GM23248 (cell line): ENCODE measurements around the gene CDC45. TPM values are rescaled to one million over a fixed set of nuclear protein-coding genes. Genes with fewer than 3 reads are reported as not detected.

Source experiments
- DNase-seq: peaks from one replicate; pipeline ENCODE4 v3.0.0-alpha.2; 2015
- H2AFZ ChIP-seq: fragments of 200-600 bp; sonication (generic); 2 replicates; pipeline ENCODE4 v1.6.1; 2016; ENCODE audit warnings: antibody characterized with exemption
- H3F3A ChIP-seq: fragments of 200-600 bp; sonication (generic); 2 replicates; pipeline ENCODE4 v1.6.1; 2016; ENCODE audit warnings: mild to moderate bottlenecking, antibody characterized with exemption, mixed run types; ENCODE audit not compliant: insufficient read depth
- H3K27ac ChIP-seq: fragments of 200-600 bp; sonication (generic); 2 replicates; pipeline ENCODE4 v1.5.1; 2016; ENCODE audit warnings: mild to moderate bottlenecking
- H3K27me3 ChIP-seq: fragments of 200-600 bp; sonication (generic); replicated peaks from 2 replicates; pipeline ENCODE4 v1.6.1; 2016; ENCODE audit warnings: mild to moderate bottlenecking; ENCODE audit not compliant: insufficient read depth
- H3K36me3 ChIP-seq: fragments of 200-600 bp; sonication (generic); 2 replicates; pipeline ENCODE4 v1.6.1; 2016; ENCODE audit warnings: low read depth, mild to moderate bottlenecking
- H3K4me1 ChIP-seq: fragments of 200-600 bp; sonication (generic); 2 replicates; pipeline ENCODE4 v1.6.1; 2016; ENCODE audit warnings: mild to moderate bottlenecking; ENCODE audit not compliant: insufficient read depth
- H3K4me2 ChIP-seq: fragments of 200-600 bp; sonication (generic); one replicate; pipeline ENCODE4 v1.6.1; 2016; ENCODE audit warnings: mild to moderate bottlenecking; ENCODE audit not compliant: unreplicated experiment
- H3K4me3 ChIP-seq: fragments of 200-600 bp; sonication (generic); 2 replicates; pipeline ENCODE4 v1.5.1; 2016; ENCODE audit warnings: mild to moderate bottlenecking
- H3K79me2 ChIP-seq: fragments of 200-600 bp; sonication (generic); 2 replicates; pipeline ENCODE4 v1.6.1; 2016; ENCODE audit warnings: mild to moderate bottlenecking; ENCODE audit not compliant: insufficient read depth
- H3K9ac ChIP-seq: fragments of 200-600 bp; sonication (generic); 2 replicates; pipeline ENCODE4 v1.6.1; 2016; ENCODE audit warnings: mild to moderate bottlenecking
- H3K9me2 ChIP-seq: fragments of 200-600 bp; sonication (generic); 2 replicates; pipeline ENCODE4 v1.6.1; 2016; ENCODE audit warnings: mixed run types, mild to moderate bottlenecking, moderate library complexity; ENCODE audit not compliant: insufficient read depth
- H3K9me3 ChIP-seq: fragments of 200-600 bp; sonication (generic); one replicate; pipeline ENCODE4 v1.6.1; 2017; ENCODE audit warnings: low read depth
- H4K20me1 ChIP-seq: fragments of 200-600 bp; sonication (generic); 2 replicates; pipeline ENCODE4 v1.6.0; 2016; ENCODE audit not compliant: insufficient read depth
- EZH2 ChIP-seq: fragments of 200-600 bp; sonication (generic); IDR thresholded peaks from 2 replicates; pipeline ENCODE4 v1.6.1; 2018; ENCODE audit warnings: antibody characterized with exemption, mild to moderate bottlenecking; ENCODE audit not compliant: insufficient read depth, poor library complexity, severe bottlenecking
- EZH2phosphoT487 ChIP-seq: fragments of 200-600 bp; sonication (generic); IDR thresholded peaks from 2 replicates; pipeline ENCODE4 v1.6.1; 2018; ENCODE audit warnings: antibody characterized with exemption, moderate library complexity, mild to moderate bottlenecking, low read depth; ENCODE audit not compliant: insufficient read depth
- WGBS, 2 experiments: methylation state at CpG; one replicate each; pipeline ENCODE4 v1.1.6; 2015 to 2017; ENCODE audit warnings: low lambda C conversion rate in 2 of 2, low coverage in 1 of 2; ENCODE audit errors: missing lambda C conversion rate in 2 of 2; 5-methylcytosine and 5-hydroxymethylcytosine counted together
- in situ Hi-C: fragments of 300-500 bp; cut with MboI; formaldehyde crosslinking; loops from 2 replicates; pipeline ENCODE4 v1.15.0; 2020
- polyA plus RNA-seq: library from polyadenylated mRNA; unstranded; fragments of >200 nt; fragmentation: Nextera tagmentation; extraction: Ambion mirVana; gene quantifications from 2 replicates; pipeline ENCODE4 v1.2.1, GENCODE V29; 2016
- total RNA-seq: library from RNA; depleted of rRNA; stranded (reverse); fragments of >200 nt; shearing (Covaris generic); gene quantifications from 2 replicates; pipeline ENCODE4 v1.2.3, GENCODE V29; 2014

The CDC45 gene
- total and polyA plus RNA-seq, 2 experiments from 2014 or later = 9.5 to 10.1 TPM

DNA sequence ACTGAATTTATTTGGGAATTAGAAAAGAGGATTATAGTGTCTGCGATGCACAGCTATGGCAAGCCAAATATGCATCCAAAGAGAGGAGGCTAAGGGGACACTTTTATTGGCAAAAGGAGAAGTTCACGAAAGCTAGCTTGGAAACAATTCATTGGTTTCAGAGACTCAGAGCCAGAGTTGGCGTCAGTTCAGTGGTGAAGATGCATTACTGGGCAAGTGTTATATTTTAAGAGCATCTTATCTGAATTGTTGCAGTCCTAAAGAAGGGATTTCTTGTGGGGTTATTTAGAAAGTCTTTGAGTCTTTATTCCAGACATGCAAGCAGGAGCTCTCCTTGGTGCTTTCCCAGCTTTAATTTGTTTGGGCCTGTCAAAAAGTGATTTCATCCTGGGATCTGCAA lies 29.5 kb downstream of the CDC45 start:
- in situ Hi-C loops = no loop called here
- Histone ChIP-seq H3K36me3 (no peaks in the 10 kb centered on the region), H3K9me3 (peaks cover 7% of the 10 kb centered on the region), H3K79me2 (no peaks in the 10 kb centered on the region), H4K20me1 (no peaks in the 10 kb centered on the region), H2AFZ (no peak overlapping the region), H3K9me2 (no peaks in the 10 kb centered on the region), H3K4me1 (no peaks in the 10 kb centered on the region), H3K9ac (no peak overlapping the region), H3K4me2 (no peak overlapping the region), H3K27me3 (no peaks in the 10 kb centered on the region), H3F3A (no peaks in the 10 kb centered on the region), H3K27ac (no peak overlapping the region), H3K4me3 (no peak overlapping the region)
- 90 to 93% methylated on average over 3 of the region's 3 CpGs for WGBS, 2 experiments
- TF ChIP-seq EZH2phosphoT487 (no peak), EZH2 (no peak)
- no peak for DNase-seq

- no peaks in the 10 kb centered on the region for H3K27me3 ChIP-seq
- no peak overlapping the region for H2AFZ ChIP-seq
- DNase-seq = no peak
- TF ChIP-seq EZH2 (no peak), EZH2phosphoT487 (no peak)
- no peak overlapping the region for H3K9ac ChIP-seq
- H3K27ac ChIP-seq = no peak overlapping the region
- H3K9me3 ChIP-seq = peaks cover 7% of the 10 kb centered on the region
- H3K4me3 ChIP-seq = no peak overlapping the region
- H3F3A ChIP-seq = no peaks in the 10 kb centered on the region
- WGBS, 2 experiments = 96 to 98% methylated on average over 2 of the region's 2 CpGs
- H3K36me3 ChIP-seq = no peaks in the 10 kb centered on the region
- in situ Hi-C loops = no loop called here
- H3K79me2 ChIP-seq = no peaks in the 10 kb centered on the region
- no peaks in the 10 kb centered on the region for H3K4me1 ChIP-seq
- H4K20me1 ChIP-seq = no peaks in the 10 kb centered on the region
- no peak overlapping the region for H3K4me2 ChIP-seq
- H3K9me2 ChIP-seq = no peaks in the 10 kb centered on the region
These were observed 30.2 kb downstream of the CDC45 start for GRCh38 chr22:19509923-19510322.

GRCh38 chr22:19510919-19511341 lies 31.2 kb downstream of the CDC45 start:
- H3K4me3 ChIP-seq = no peak overlapping the region
- no peak for TF ChIP-seq EZH2phosphoT487
- no peak for TF ChIP-seq EZH2
- 93 to 97% methylated on average over 2 of the region's 2 CpGs for WGBS, 2 experiments
- H3K9me2 ChIP-seq = no peaks in the 10 kb centered on the region
- no peak for DNase-seq
- no peaks in the 10 kb centered on the region for H3K4me1 ChIP-seq
- H3K27me3 ChIP-seq = no peaks in the 10 kb centered on the region
- in situ Hi-C loops = no loop called here
- no peak overlapping the region for H3K9ac ChIP-seq
- H2AFZ ChIP-seq = no peak overlapping the region
- no peaks in the 10 kb centered on the region for H4K20me1 ChIP-seq
- no peaks in the 10 kb centered on the region for H3K36me3 ChIP-seq
- H3K9me3 ChIP-seq = peaks cover 7% of the 10 kb centered on the region
- H3K79me2 ChIP-seq = no peaks in the 10 kb centered on the region
- H3K4me2 ChIP-seq = no peak overlapping the region
- H3K27ac ChIP-seq = no peak overlapping the region
- H3F3A ChIP-seq = no peaks in the 10 kb centered on the region

DNA sequence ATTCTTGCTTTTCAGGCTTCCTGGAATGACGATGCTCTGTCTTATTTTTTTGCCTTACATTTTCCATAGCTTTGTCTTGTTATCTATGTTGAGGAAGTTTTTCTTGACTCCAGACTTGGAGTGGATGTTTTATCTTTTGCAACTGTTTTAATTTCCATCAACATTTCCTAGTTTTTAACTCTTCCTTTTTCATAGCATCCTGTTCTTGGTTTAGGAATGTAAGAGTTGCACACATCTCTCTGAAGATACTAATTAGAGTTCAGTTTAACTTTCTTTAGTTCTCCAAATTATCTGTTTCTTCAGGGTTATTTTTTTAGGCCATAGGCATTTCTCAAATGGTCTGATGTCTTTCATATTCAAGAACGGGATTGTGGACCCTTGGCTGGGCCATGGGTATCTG lies 34.1 kb downstream of the CDC45 start:
- Histone ChIP-seq H3K9me3 (peaks cover 7% of the 10 kb centered on the region), H3K4me1 (no peaks in the 10 kb centered on the region), H3F3A (no peaks in the 10 kb centered on the region), H2AFZ (no peak overlapping the region), H3K27ac (no peak overlapping the region), H4K20me1 (no peaks in the 10 kb centered on the region), H3K4me3 (no peak overlapping the region), H3K9ac (no peak overlapping the region), H3K79me2 (no peaks in the 10 kb centered on the region), H3K27me3 (no peaks in the 10 kb centered on the region), H3K4me2 (no peak overlapping the region), H3K9me2 (no peaks in the 10 kb centered on the region), H3K36me3 (no peaks in the 10 kb centered on the region)
- no peak for DNase-seq
- in situ Hi-C loops = no loop called here
- TF ChIP-seq EZH2 = no peak
- no peak for TF ChIP-seq EZH2phosphoT487
- 47 to 48% methylated on average over 2 of the region's 2 CpGs for WGBS, 2 experiments
